Measurements from ENCODE around the gene TRNAU1AP.

- TF ChIP-seq POLR2A (IDR thresholded peaks at IDR 0.05; ENCODE audit: low read depth, low read length) (no peak), TAF1 (IDR thresholded peaks at IDR 0.05; ENCODE audit: low read depth, low read length) (no peak), POLR2AphosphoS5 (IDR thresholded peaks at IDR 0.05; ENCODE audit: low read depth, low read length) (no peak), SPI1 (IDR thresholded peaks at IDR 0.05; ENCODE audit: low read depth, low read length) (no peak)
These were observed 1.5 kb upstream of the TRNAU1AP start for GRCh38 chr1:28551381-28551780.
